HUDEP-2 (cell line): ENCODE data around the gene OR5D16.
"Not testable (repeated sequence)": the region's sequence is repeated elsewhere in the genome, so short reads cannot be mapped to it uniquely, and the experiment has no call there.

Source experiments
- DNase-seq, 76 experiments: peaks; one replicate each; lab custom pipeline; 2025; ENCODE audit not compliant: unreplicated experiment in 76 of 76; lab: John Stamatoyannopoulos, UW

The OR5D16 gene

GRCh38 chr11:55838452-55838851 lies at the start of gene OR5D16:
OR5D16 (plus strand) TSS chr11:55838752; CDS start chr11:55838752, 0 bp downstream.
- DNase-seq = no peak

- DNase-seq = no peak
These were observed 46.9 kb upstream of the OR5D16 start for GRCh38 chr11:55791606-55792005.

GRCh38 chr11:55793321-55793720 lies 45.2 kb upstream of the OR5D16 start:
- DNase-seq = no peak

GRCh38 chr11:55795256-55795655 lies 43.3 kb upstream of the OR5D16 start, which contains the start of gene OR5D14:
OR5D14 (plus strand) TSS chr11:55795556; CDS start chr11:55795556, 0 bp downstream.
- no peak for DNase-seq

DNA sequence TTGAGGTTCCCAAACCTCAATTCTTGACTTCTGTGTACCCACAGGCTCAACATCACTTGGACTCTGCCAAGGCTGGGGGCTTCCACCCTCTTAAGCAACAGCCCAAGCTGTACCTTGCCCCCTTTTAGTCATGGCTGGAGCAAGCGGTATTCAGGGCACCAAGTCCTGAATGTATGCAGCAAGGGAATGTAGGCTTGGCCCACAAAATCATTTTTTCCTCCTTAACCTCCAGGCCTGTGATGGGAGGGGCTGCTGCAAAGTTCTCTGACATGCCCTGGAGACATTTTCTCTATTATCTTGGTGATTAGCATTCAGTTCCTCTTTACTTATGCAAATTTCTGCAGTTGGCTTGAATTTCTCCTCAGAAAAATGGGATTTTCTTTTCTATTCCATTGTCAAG lies 32.3 kb upstream of the OR5D16 start:
- no peak for DNase-seq

DNA sequence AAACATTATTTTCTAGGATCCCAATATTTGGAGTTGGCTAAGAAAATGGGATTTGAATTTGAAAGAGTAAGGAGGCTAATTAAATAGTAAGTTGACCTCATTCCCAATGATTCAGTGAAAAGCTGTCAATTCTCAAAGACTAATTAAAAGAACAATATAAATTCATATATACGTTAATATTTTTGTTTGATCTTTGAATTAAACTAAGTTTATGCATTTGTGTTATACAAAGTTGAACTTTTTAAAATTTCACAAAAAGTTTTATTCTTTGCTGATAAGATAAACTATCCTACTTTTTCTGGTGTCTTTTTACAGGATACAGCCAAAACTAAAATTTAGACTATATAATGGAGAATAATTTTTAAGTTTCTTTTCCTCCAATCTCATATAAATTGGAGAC lies 27.5 kb upstream of the OR5D16 start, which contains the start of gene OR5L1:
OR5L1 (plus strand) TSS at position 301 of the 400 bp plus-strand sequence. CDS start 100 bp downstream, outside the sequence.
- DNase-seq = no peak

DNA sequence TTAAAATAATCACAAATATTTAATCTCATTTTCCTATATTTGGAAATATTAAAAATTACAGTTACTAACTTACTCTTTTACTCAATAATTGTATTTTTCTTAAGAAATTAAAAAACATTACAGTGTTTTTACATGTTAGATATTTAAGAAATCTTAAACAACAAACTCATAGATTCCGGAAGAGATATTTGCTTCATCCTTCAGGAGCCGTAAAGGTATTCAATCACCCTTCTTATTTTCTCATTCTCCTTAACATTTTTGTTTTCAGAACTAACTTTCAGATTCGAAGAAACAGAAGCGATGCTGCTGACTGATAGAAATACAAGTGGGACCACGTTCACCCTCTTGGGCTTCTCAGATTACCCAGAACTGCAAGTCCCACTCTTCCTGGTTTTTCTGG lies 19.2 kb upstream of the OR5D16 start, which contains the start of gene OR5D18:
OR5D18 (plus strand) TSS at position 301 of the 400 bp plus-strand sequence; CDS start at position 301, 0 bp downstream.
- no peak for DNase-seq

GRCh38 chr11:55826919-55827318 lies 11.6 kb upstream of the OR5D16 start, which contains the start of gene OR5L2:
OR5L2 (plus strand) TSS chr11:55827219; CDS start chr11:55827219, 0 bp downstream.
- DNase-seq = no peak

- DNase-seq = no peak
These were observed 8.9 kb downstream of the OR5D16 start for GRCh38 chr11:55847453-55847852.

GRCh38 chr11:55849037-55849436 lies 10.5 kb downstream of the OR5D16 start:
- DNase-seq = no peak

DNA sequence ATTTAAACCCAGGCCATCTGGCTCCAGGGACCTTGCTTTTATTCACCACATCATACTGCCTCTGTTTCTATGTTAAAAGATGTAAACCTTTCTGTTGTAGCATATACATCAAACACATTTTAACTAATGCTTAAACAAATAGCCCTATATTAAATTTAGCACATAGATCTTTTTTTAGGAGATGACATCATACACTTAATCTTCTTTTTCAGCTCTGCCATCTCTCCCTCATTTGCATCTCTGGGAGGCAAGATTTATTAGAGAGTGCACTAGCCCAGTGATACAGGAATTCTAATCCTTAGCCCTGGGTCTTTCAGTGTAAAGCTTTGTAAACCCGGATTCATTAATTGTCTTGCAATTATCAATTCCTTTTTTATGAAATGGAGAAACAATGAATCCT lies 13.6 kb downstream of the OR5D16 start:
- no peak for DNase-seq

DNA sequence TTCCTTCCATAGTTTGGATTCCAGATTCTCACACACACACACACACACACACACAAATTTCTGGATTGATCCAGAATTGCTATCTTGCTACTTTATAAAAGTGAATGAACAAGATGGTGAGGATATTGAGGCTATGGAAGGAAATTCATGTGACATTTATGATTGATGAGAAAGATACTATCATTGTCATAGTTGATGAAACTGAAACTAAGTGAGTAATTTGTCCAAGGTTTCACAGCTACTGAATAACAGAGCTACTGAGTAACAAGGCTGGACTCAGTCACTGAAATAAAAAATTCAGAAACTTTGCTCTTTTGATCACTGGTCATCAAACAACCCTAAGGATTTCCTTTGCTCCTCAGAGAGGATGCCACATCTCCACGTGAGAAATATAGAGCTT lies 16.2 kb downstream of the OR5D16 start:
- no peak for DNase-seq

GRCh38 chr11:55867354-55867753 lies 28.8 kb downstream of the OR5D16 start:
- not testable (repeated sequence) for DNase-seq

GRCh38 chr11:55872731-55873130 lies 34.2 kb downstream of the OR5D16 start:
- DNase-seq = not testable (repeated sequence)

- DNase-seq = not testable (repeated sequence)
These were observed 34.6 kb downstream of the OR5D16 start for GRCh38 chr11:55873146-55873545.

- DNase-seq = not testable (repeated sequence)
These were observed 44.4 kb downstream of the OR5D16 start, which contains the start of gene TRIM51 for GRCh38 chr11:55882997-55883396. TRIM51 (plus strand) TSS chr11:55883297; CDS start chr11:55885429, 2,132 bp downstream.

GRCh38 chr11:55884995-55885394 lies 46.4 kb downstream of the OR5D16 start:
- DNase-seq = not testable (repeated sequence)

- DNase-seq = not testable (repeated sequence)
These were observed 46.9 kb downstream of the OR5D16 start for GRCh38 chr11:55885481-55885880.
